ENCODE data around the gene MFRP.

DNA sequence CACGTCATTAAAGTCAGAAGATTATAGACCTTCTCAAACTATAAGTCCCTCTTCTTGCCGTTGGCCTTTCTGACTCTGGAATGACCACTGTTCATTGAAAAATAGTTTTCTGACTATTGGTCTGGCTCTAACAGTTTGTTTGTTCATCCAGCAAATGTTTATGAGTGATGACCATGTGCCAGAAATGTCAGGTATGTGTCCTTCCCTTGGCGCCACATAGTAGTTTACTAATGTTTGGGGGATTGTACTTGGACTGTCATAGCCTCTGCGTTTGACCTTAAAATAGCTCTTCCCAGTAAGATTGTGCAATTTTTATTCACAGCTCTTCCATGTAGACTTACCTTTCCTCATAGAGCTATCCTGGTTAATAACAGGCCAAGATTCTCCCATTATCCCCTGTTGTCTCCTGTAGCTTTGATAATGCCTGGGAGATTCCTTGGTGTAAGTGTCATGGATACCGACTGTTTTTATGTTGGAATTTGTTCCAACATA is 43.2 kb downstream of the MFRP start:
- TF ChIP-seq, protein P1, sequence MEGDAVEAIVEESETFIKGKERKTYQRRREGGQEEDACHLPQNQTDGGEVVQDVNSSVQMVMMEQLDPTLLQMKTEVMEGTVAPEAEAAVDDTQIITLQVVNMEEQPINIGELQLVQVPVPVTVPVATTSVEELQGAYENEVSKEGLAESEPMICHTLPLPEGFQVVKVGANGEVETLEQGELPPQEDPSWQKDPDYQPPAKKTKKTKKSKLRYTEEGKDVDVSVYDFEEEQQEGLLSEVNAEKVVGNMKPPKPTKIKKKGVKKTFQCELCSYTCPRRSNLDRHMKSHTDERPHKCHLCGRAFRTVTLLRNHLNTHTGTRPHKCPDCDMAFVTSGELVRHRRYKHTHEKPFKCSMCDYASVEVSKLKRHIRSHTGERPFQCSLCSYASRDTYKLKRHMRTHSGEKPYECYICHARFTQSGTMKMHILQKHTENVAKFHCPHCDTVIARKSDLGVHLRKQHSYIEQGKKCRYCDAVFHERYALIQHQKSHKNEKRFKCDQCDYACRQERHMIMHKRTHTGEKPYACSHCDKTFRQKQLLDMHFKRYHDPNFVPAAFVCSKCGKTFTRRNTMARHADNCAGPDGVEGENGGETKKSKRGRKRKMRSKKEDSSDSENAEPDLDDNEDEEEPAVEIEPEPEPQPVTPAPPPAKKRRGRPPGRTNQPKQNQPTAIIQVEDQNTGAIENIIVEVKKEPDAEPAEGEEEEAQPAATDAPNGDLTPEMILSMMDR (IDR thresholded peaks at IDR 0.05 in 2 of 3, conservative IDR thresholded peaks at IDR 0.05 in 1 of 3; ENCODE audit: control insufficient read depth in 2 of 3, extremely low read depth in 1 of 3, insufficient read depth in 1 of 3, low read depth in 3 of 3, low read length in 3 of 3) = no peak
- TF ChIP-seq TCF7 (IDR thresholded peaks at IDR 0.05; ENCODE audit: borderline replicate concordance) (no peak), POLR2A (IDR thresholded peaks at IDR 0.05; ENCODE audit: low read depth, low read length) (no peak), ZNF274 (IDR thresholded peaks at IDR 0.05; ENCODE audit: insufficient read depth, insufficient read length) (no peak), POLR2AphosphoS5 (IDR thresholded peaks at IDR 0.05; ENCODE audit: low read length) (no peak), RBBP5 (conservative IDR thresholded peaks at IDR 0.05) (no peak), IRF4 (IDR thresholded peaks at IDR 0.05; ENCODE audit: low read depth, low read length) (no peak), EP300 (IDR thresholded peaks at IDR 0.05; ENCODE audit: borderline replicate concordance in 1 of 2, control insufficient read depth in 1 of 2, low read depth in 2 of 2, low read length in 2 of 2) (no peak), RAD21 (IDR thresholded peaks at IDR 0.05; ENCODE audit: insufficient read depth, low read depth, low read length) (no peak), BRCA1 (IDR thresholded peaks at IDR 0.05; ENCODE audit: low read depth, low read length) (no peak), ATF7 (IDR thresholded peaks at IDR 0.05; ENCODE audit: low read depth) (no peak)
- TF ChIP-seq, protein P2, sequence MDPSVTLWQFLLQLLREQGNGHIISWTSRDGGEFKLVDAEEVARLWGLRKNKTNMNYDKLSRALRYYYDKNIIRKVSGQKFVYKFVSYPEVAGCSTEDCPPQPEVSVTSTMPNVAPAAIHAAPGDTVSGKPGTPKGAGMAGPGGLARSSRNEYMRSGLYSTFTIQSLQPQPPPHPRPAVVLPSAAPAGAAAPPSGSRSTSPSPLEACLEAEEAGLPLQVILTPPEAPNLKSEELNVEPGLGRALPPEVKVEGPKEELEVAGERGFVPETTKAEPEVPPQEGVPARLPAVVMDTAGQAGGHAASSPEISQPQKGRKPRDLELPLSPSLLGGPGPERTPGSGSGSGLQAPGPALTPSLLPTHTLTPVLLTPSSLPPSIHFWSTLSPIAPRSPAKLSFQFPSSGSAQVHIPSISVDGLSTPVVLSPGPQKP (IDR thresholded peaks at IDR 0.05; ENCODE audit: low read depth, low read length) = no peak
- TF ChIP-seq, protein P3, sequence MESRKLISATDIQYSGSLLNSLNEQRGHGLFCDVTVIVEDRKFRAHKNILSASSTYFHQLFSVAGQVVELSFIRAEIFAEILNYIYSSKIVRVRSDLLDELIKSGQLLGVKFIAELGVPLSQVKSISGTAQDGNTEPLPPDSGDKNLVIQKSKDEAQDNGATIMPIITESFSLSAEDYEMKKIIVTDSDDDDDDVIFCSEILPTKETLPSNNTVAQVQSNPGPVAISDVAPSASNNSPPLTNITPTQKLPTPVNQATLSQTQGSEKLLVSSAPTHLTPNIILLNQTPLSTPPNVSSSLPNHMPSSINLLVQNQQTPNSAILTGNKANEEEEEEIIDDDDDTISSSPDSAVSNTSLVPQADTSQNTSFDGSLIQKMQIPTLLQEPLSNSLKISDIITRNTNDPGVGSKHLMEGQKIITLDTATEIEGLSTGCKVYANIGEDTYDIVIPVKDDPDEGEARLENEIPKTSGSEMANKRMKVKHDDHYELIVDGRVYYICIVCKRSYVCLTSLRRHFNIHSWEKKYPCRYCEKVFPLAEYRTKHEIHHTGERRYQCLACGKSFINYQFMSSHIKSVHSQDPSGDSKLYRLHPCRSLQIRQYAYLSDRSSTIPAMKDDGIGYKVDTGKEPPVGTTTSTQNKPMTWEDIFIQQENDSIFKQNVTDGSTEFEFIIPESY (IDR thresholded peaks at IDR 0.05) = no peak
